Thyroid gland (tissue), 4 donors: ENCODE measurements around the gene ZRANB3.

Experiments used
- CTCF ChIP-seq, 6 experiments: fragments of 200-600 bp in 3 of 6; fragments of 450-650 bp in 3 of 6; sonication (generic) in 3 of 6; IDR thresholded peaks; one replicate each; pipeline ENCODE4 v1.5.1; 2016 to 2019; ENCODE audit warnings: antibody characterized with exemption in 6 of 6, mild to moderate bottlenecking in 2 of 6, inconsistent platforms in 1 of 6, moderate library complexity in 1 of 6
- POLR2A ChIP-seq, 2 donors: fragments of 450-650 bp; IDR thresholded peaks; one replicate each; pipeline ENCODE4 v1.6.1; 2017; ENCODE audit warnings: antibody characterized with exemption in 2 of 2, mild to moderate bottlenecking in 2 of 2, moderate library complexity in 1 of 2

DNA sequence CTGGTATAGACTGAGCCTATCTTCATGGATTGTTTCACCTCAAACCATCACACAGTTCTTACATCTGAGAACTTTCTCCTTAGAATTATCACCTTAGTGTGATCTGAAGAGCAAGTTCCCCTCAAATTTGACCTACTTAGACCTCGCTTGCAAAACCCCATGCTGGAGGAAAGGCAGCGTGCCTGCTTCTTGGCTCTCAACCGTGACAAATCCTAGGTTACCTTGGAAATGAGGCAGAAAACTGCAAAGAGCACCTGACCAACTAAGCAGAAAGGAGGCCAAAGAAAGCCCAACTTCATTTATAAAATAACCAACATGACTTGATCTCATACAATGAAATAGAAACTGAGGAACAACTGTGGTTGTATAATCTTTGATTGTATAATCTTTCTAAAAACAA is 332.5 kb downstream of the ZRANB3 start:
- no peak for TF ChIP-seq POLR2A (IDR thresholded peaks at IDR 0.05)
- TF ChIP-seq CTCF (IDR thresholded peaks at IDR 0.05) = no peak
